ENCODE results near the gene CDH20.

CDH20 gene

DNA sequence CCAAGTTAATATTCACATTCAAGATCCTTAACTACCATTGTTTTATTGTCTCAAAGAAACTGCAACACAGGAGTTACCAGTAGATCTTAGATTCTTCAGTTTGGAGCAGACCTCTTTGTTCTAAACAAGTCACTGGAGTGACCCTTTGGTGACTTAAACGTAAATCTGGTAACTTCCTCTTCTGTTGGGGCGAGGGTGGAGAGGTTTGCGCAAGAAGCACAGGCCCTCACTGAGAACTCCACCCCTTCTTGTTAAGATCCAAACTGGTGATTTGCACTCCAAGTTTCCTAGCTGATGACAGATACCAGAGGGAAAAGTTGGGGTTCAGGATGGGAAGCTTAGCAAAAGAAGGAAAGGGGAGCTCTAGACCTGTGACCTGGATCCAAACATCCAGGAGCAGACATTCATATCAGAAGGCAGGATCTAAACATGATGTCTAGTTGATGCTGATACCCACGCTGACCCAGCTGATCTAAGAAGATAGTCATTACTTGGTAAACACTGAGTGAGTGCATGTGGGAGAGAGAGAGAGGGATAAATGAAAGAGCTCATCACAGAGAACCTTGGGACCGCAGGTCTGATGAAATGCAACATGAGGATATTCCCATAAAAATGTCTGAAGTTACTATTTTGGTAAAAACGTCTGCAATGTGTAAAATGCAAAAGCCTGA is 256.0 kb downstream of the CDH20 start:
- TF ChIP-seq POLR2A (IDR thresholded peaks at IDR 0.05; ENCODE audit: low read depth, low read length): no peak
- no peak for TF ChIP-seq SPI1 (IDR thresholded peaks at IDR 0.05; ENCODE audit: low read depth, low read length)
- no peak for TF ChIP-seq PAX5 (IDR thresholded peaks at IDR 0.05; ENCODE audit: insufficient read depth, low read length, severe bottlenecking)
- TF ChIP-seq POU2F2 (IDR thresholded peaks at IDR 0.05; ENCODE audit: low read depth, low read length): no peak
- TF ChIP-seq POLR2AphosphoS5 (IDR thresholded peaks at IDR 0.05; ENCODE audit: low read depth, low read length): no peak
- no peak for TF ChIP-seq TAF1 (IDR thresholded peaks at IDR 0.05; ENCODE audit: low read depth, low read length)
- FAIRE-seq: no peak
- DNase-seq (ENCODE audit: insufficient read length, low spot score): no peak

DNA sequence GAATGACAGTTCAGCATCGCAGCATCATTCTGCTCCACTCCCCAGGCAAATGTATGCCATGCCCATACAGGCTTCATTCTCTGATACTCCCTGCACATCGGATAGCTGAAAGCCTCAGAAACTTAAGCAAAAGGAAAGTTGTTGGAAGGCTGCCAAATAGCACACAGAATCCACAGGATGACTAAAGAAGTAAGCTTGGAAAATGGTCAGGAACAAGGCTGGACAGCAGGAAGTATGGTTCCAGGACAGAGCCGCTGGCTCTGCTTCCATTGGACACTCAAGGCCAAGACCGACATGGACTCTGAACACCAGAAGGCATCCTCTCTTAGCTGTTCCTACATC is 256.5 kb downstream of the CDH20 start:
- no peak for DNase-seq (ENCODE audit: insufficient read length, low spot score)
- no peak for FAIRE-seq
- TF ChIP-seq PAX5 (IDR thresholded peaks at IDR 0.05; ENCODE audit: insufficient read depth, low read length, severe bottlenecking) (no peak), POLR2AphosphoS5 (IDR thresholded peaks at IDR 0.05; ENCODE audit: low read depth, low read length) (no peak), POLR2A (IDR thresholded peaks at IDR 0.05; ENCODE audit: low read depth, low read length) (no peak), TAF1 (IDR thresholded peaks at IDR 0.05; ENCODE audit: low read depth, low read length) (no peak), SPI1 (IDR thresholded peaks at IDR 0.05; ENCODE audit: low read depth, low read length) (no peak), POU2F2 (IDR thresholded peaks at IDR 0.05; ENCODE audit: low read depth, low read length) (no peak)

DNA sequence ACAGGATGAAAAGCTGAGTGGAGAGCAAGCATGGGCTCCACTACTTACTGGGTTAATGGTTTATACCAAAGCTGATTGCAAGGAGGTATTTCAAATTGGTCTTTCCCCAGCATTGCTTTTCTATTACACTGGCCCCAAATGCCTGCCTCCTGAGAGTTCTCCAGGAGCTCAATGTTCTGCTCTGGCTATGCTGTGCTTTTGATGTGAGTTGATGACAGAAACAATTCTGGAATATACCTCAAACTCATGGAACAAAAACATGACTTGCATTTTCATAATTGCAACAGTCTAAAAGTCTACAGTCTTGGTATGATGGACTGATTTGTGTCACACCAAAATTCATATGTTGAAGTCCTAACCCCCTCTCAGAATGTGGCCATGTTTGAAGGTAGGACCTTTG is 258.0 kb downstream of the CDH20 start:
- DNase-seq (ENCODE audit: insufficient read length, low spot score): no peak
- TF ChIP-seq SPI1 (IDR thresholded peaks at IDR 0.05; ENCODE audit: low read depth, low read length) (no peak), POU2F2 (IDR thresholded peaks at IDR 0.05; ENCODE audit: low read depth, low read length) (no peak), PAX5 (IDR thresholded peaks at IDR 0.05; ENCODE audit: insufficient read depth, low read length, severe bottlenecking) (no peak), TAF1 (IDR thresholded peaks at IDR 0.05; ENCODE audit: low read depth, low read length) (no peak), POLR2AphosphoS5 (IDR thresholded peaks at IDR 0.05; ENCODE audit: low read depth, low read length) (no peak), POLR2A (IDR thresholded peaks at IDR 0.05; ENCODE audit: low read depth, low read length) (no peak)
- no peak for FAIRE-seq

DNA sequence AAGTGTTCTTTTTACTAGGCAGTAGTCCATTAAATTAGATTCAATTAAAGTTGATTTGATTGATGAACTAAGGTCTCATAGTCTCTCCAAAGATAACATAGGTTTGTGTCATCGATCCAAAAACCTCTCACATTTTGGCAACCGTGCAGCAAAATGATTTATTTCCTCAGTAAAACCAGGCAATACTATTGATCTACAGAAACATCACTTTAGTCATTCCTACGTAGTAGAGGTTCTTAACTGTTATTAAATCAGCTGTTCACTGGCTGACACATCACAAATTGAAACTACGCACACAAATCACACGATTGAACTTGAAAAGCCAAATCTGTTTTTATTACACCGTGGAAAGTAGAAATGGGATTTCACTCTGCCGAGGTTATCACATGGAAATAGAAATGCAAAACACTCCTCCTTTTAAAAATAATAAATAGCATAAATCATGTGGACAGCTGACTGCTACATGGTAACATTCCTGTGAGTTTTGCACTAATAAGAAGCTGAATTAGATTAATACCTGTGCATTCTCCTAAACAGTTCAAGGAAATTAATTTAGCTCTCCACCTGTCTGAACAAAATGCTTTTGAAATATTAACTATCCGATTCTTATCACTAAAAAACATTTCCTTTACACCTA is 262.5 kb downstream of the CDH20 start:
- FAIRE-seq (no peak), DNase-seq (ENCODE audit: insufficient read length, low spot score) (no peak)

DNA sequence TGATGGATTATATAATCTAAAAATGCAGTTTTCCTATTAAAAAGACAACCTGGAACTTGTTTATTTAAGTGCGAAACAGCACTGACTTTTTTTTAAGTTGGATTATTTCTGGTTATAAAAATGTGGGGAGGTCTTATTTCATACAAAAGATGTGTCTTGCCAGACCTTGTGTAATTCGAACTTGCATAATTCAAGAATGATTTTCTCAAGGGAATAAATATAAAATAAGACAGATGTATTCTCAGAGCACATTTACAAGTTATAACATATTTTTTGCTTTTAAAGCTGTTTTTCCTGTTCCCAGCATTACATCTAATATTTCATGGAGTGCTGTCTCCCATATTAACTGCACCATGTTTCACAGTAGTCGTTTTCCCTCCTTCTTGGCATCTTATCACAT is 263.1 kb downstream of the CDH20 start:
- DNase-seq (ENCODE audit: insufficient read length, low spot score) (no peak), FAIRE-seq (no peak)
- TF ChIP-seq POLR2A (IDR thresholded peaks at IDR 0.05; ENCODE audit: low read depth, low read length) (no peak), POU2F2 (IDR thresholded peaks at IDR 0.05; ENCODE audit: low read depth, low read length) (no peak), SPI1 (IDR thresholded peaks at IDR 0.05; ENCODE audit: low read depth, low read length) (no peak), POLR2AphosphoS5 (IDR thresholded peaks at IDR 0.05; ENCODE audit: low read depth, low read length) (no peak), PAX5 (IDR thresholded peaks at IDR 0.05; ENCODE audit: insufficient read depth, low read length, severe bottlenecking) (no peak), TAF1 (IDR thresholded peaks at IDR 0.05; ENCODE audit: low read depth, low read length) (no peak)

More for the DNA sequence above, 262.5 kb downstream of the CDH20 start:
- TF ChIP-seq POU2F2 (IDR thresholded peaks at IDR 0.05; ENCODE audit: low read depth, low read length): no peak
- no peak for TF ChIP-seq SPI1 (IDR thresholded peaks at IDR 0.05; ENCODE audit: low read depth, low read length)
- no peak for TF ChIP-seq POLR2A (IDR thresholded peaks at IDR 0.05; ENCODE audit: low read depth, low read length)
- no peak for TF ChIP-seq POLR2AphosphoS5 (IDR thresholded peaks at IDR 0.05; ENCODE audit: low read depth, low read length)
- TF ChIP-seq TAF1 (IDR thresholded peaks at IDR 0.05; ENCODE audit: low read depth, low read length): no peak
- TF ChIP-seq PAX5 (IDR thresholded peaks at IDR 0.05; ENCODE audit: insufficient read depth, low read length, severe bottlenecking): no peak

DNA sequence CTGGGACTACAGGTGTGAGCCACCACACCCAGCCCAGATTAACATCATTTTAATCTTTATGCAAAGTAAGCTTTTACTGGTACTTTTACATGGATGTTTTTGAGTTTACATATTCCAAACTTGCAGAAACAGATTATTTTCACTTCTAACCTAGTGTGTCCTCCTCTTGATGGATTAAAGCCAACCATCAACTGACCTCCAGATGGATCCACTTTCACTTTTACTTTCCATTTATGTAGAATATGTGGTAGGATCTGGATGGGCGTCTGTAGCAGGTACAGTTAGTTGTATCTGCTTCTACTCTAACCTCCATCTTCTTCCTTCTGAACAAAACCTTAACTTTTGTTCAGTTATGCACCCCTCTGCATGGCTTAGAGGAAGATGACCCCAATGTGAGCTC is 264.1 kb downstream of the CDH20 start:
- DNase-seq (ENCODE audit: insufficient read length, low spot score): no peak
- no peak for FAIRE-seq
- TF ChIP-seq PAX5 (IDR thresholded peaks at IDR 0.05; ENCODE audit: insufficient read depth, low read length, severe bottlenecking) (no peak), SPI1 (IDR thresholded peaks at IDR 0.05; ENCODE audit: low read depth, low read length) (no peak), TAF1 (IDR thresholded peaks at IDR 0.05; ENCODE audit: low read depth, low read length) (no peak), POLR2A (IDR thresholded peaks at IDR 0.05; ENCODE audit: low read depth, low read length) (no peak)

DNA sequence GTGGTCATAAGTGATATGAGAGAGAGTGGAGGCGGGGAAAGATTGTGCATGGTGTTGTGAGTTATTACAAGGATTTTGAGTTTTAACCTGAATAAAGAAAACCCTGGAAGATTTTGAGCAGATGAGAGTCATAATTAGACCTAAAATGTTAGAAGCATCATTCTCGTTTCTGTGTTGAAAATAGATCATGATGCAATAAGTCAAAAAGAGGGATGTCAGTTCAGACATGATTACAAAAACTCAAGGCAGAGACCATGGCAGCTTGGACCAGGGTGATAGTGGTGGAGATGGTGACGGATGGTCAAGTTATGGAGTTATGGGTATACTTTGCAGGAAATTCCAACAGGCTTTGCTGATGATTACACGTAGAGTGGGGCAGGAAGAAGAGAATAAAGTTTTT is 267.2 kb downstream of the CDH20 start:
- DNase-seq (ENCODE audit: insufficient read length, low spot score): no peak
- TF ChIP-seq SPI1 (IDR thresholded peaks at IDR 0.05; ENCODE audit: low read depth, low read length): no peak
- no peak for TF ChIP-seq PAX5 (IDR thresholded peaks at IDR 0.05; ENCODE audit: insufficient read depth, low read length, severe bottlenecking)
- no peak for TF ChIP-seq TAF1 (IDR thresholded peaks at IDR 0.05; ENCODE audit: low read depth, low read length)
- no peak for TF ChIP-seq POLR2A (IDR thresholded peaks at IDR 0.05; ENCODE audit: low read depth, low read length)
- TF ChIP-seq POU2F2 (IDR thresholded peaks at IDR 0.05; ENCODE audit: low read depth, low read length): no peak
- TF ChIP-seq POLR2AphosphoS5 (IDR thresholded peaks at IDR 0.05; ENCODE audit: low read depth, low read length): no peak
- FAIRE-seq: no peak

DNA sequence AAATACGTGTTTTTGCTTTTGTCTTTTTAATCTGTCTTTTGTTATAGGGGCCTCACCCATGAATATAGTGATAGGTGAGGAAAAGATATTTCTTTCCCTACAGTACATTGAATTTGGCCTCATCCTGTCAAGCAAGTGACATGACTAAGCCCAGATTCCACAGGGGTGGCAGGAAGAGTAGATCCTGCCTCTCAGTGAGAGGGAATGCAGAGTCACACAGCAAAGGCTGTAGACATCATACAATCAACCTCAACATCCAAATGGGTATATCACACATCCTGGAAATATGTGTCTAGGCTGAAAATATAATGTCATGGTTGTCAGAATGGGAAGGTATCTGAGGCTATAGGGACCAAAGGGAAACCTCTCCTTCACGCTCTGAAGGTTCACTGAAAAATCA is 269.6 kb downstream of the CDH20 start:
- TF ChIP-seq TAF1 (IDR thresholded peaks at IDR 0.05; ENCODE audit: low read depth, low read length) (no peak), SPI1 (IDR thresholded peaks at IDR 0.05; ENCODE audit: low read depth, low read length) (no peak), PAX5 (IDR thresholded peaks at IDR 0.05; ENCODE audit: insufficient read depth, low read length, severe bottlenecking) (no peak), POU2F2 (IDR thresholded peaks at IDR 0.05; ENCODE audit: low read depth, low read length) (no peak), POLR2A (IDR thresholded peaks at IDR 0.05; ENCODE audit: low read depth, low read length) (no peak), POLR2AphosphoS5 (IDR thresholded peaks at IDR 0.05; ENCODE audit: low read depth, low read length) (no peak)
- FAIRE-seq: no peak

More for the DNA sequence above, 269.6 kb downstream of the CDH20 start:
- no peak for DNase-seq (ENCODE audit: insufficient read length, low spot score)
